Suppressor macrophage (primary cell): ENCODE measurements around the gene TMEM175.
A peak's percentile ranks its signal among the peaks of the same experiment; 100 is the strongest.

Experiments
- DNase-seq, 4 experiments: peaks; one replicate each; pipeline ENCODE4 v3.0.0-alpha.2; 2020 to 2022

Gene TMEM175

GRCh38 chr4:960636-961350, 28.5 kb downstream of the TMEM175 start:
- no peak for DNase-seq

- DNase-seq: no peak
Observed at GRCh38 chr4:961351-962230, 29.3 kb downstream of the TMEM175 start.

GRCh38 chr4:962231-963208, 30.3 kb downstream of the TMEM175 start:
- no peak for DNase-seq

GRCh38 chr4:963276-964225, 31.3 kb downstream of the TMEM175 start:
- DNase-seq: no peak

- no peak for DNase-seq
Observed at GRCh38 chr4:964346-965025, 32.2 kb downstream of the TMEM175 start.

GRCh38 chr4:965048-965765, 32.9 kb downstream of the TMEM175 start:
- DNase-seq: no peak

GRCh38 chr4:965766-966134, 33.5 kb downstream of the TMEM175 start:
- no peak for DNase-seq

GRCh38 chr4:966266-967112, 34.2 kb downstream of the TMEM175 start:
- DNase-seq: no peak

GRCh38 chr4:967113-968104, 35.1 kb downstream of the TMEM175 start:
- DNase-seq: peak in 3 of 4 experiments; percentile 32 to 52 (median 35)

- no peak for DNase-seq
Observed at GRCh38 chr4:968221-968620, 36.0 kb downstream of the TMEM175 start.

- DNase-seq: no peak
Observed at GRCh38 chr4:968621-969394, 36.5 kb downstream of the TMEM175 start.

- DNase-seq: peak in 3 of 4 experiments; percentile 16 to 41 (median 23)
Observed at GRCh38 chr4:970046-970745, 37.9 kb downstream of the TMEM175 start.

GRCh38 chr4:970854-971520, 38.7 kb downstream of the TMEM175 start:
- no peak for DNase-seq

GRCh38 chr4:971666-972500, 39.6 kb downstream of the TMEM175 start:
- DNase-seq: no peak
